ENCODE results near the gene MTHFR. TPM values are rescaled to one million over a fixed set of nuclear protein-coding genes. Genes with fewer than 3 reads are reported as not detected.

MTHFR gene
- total and polyA plus RNA-seq, 2 donors from 2014 or later = 10.6 to 65.5 TPM

DNA sequence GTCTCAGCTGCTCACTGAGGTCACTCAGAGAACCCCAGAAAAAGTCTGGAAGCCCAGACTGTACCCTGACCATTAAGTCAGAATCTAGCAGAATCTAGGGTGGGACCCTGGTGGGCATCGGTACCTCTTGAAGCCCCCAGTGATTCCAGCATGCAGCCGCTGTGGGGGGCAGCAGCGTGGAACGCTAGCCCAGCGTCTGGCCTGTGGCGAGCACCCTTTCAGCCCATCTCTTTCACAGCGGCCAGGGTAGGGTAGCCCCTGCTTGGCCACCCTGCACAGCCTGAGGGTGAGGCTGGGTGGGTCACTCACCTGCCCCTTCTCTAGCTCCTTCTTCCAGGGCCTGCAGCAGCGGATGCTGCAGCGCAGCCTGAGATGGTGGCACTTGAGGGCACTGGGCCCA, 27.4 kb downstream of the MTHFR start:
- Histone ChIP-seq H3K27me3 (ENCODE audit: control insufficient read depth, insufficient read depth, low read length) (no peaks in the 10 kb centered on the region), H3K27ac (ENCODE audit: low read depth in 2 of 2, low read length in 2 of 2) (no peak overlapping the region), H3K9me3 (ENCODE audit: control insufficient read depth in 2 of 3, insufficient read depth in 1 of 3, low read length in 3 of 3) (no peaks in the 10 kb centered on the region), H3K4me1 (ENCODE audit: control insufficient read depth in 2 of 3, insufficient read depth in 2 of 3, low read depth in 1 of 3, low read length in 3 of 3) (peaks cover 0 to 2% (median 0%) of the 10 kb centered on the region in 3 donors), H3K4me3 (ENCODE audit: low read length in 3 of 3) (no peak overlapping the region), H3K36me3 (ENCODE audit: control insufficient read depth in 2 of 3, insufficient read depth in 3 of 3, low read length in 3 of 3) (no peaks in the 10 kb centered on the region), H3K9ac (ENCODE audit: low read length in 3 of 3) (no peak overlapping the region)
- DNase-seq (no peak), FAIRE-seq (no peak)
- intact Hi-C loops (cut with DNase I) = no loop called here
- TF ChIP-seq, protein P1, sequence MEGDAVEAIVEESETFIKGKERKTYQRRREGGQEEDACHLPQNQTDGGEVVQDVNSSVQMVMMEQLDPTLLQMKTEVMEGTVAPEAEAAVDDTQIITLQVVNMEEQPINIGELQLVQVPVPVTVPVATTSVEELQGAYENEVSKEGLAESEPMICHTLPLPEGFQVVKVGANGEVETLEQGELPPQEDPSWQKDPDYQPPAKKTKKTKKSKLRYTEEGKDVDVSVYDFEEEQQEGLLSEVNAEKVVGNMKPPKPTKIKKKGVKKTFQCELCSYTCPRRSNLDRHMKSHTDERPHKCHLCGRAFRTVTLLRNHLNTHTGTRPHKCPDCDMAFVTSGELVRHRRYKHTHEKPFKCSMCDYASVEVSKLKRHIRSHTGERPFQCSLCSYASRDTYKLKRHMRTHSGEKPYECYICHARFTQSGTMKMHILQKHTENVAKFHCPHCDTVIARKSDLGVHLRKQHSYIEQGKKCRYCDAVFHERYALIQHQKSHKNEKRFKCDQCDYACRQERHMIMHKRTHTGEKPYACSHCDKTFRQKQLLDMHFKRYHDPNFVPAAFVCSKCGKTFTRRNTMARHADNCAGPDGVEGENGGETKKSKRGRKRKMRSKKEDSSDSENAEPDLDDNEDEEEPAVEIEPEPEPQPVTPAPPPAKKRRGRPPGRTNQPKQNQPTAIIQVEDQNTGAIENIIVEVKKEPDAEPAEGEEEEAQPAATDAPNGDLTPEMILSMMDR (IDR thresholded peaks at IDR 0.05; ENCODE audit: borderline replicate concordance, extremely low read depth, insufficient read depth) = no peak

DNA sequence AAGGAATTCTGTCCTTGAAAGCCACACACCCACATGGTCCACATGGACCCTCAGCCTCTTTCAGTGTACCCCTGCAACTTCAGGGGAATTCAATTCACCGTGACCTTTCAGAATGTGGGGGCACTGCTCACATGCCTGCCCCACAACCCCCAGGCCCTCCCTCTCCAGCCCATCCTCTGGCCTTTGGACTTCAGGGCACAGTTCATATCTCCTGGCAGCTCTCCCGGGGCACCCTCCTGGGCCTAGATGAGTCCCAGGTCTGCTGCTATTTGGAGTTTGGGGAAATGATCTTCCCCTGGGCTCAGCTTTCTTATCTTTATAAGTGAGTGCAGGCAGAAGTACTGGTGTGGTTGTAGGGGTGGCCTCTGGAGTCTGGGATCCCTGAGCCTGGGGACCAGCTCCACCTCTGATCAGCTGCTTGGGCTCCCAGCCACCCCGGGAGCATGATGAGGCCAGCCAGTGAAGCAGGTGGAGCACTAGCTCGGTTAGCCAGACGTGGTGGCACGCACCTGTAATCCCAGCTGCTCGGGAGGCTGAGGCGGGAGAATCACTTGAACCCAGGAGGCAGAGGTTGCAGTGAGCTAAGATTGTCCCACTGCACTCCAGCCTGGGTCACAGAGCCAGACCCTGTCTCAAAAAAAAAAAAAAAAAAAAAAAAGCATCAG, 28.0 kb downstream of the MTHFR start:
- H3K9ac ChIP-seq (ENCODE audit: low read length in 3 of 3) = no peak overlapping the region
- no peak for DNase-seq
- no peak for FAIRE-seq
- peaks cover 0 to 2% (median 0%) of the 10 kb centered on the region in 3 donors for H3K4me1 ChIP-seq (ENCODE audit: control insufficient read depth in 2 of 3, insufficient read depth in 2 of 3, low read depth in 1 of 3, low read length in 3 of 3)
- no peaks in the 10 kb centered on the region for H3K36me3 ChIP-seq (ENCODE audit: control insufficient read depth in 2 of 3, insufficient read depth in 3 of 3, low read length in 3 of 3)
- no peaks in the 10 kb centered on the region for H3K27me3 ChIP-seq (ENCODE audit: control insufficient read depth, insufficient read depth, low read length)
- H3K4me3 ChIP-seq (ENCODE audit: low read length in 3 of 3) = no peak overlapping the region
- TF ChIP-seq, protein P1 (IDR thresholded peaks at IDR 0.05; ENCODE audit: borderline replicate concordance, extremely low read depth, insufficient read depth) = no peak
- intact Hi-C loops (cut with DNase I) = no loop called here
- H3K27ac ChIP-seq (ENCODE audit: low read depth in 2 of 2, low read length in 2 of 2) = no peak overlapping the region
- H3K9me3 ChIP-seq (ENCODE audit: control insufficient read depth in 2 of 3, insufficient read depth in 1 of 3, low read length in 3 of 3) = no peaks in the 10 kb centered on the region

DNA sequence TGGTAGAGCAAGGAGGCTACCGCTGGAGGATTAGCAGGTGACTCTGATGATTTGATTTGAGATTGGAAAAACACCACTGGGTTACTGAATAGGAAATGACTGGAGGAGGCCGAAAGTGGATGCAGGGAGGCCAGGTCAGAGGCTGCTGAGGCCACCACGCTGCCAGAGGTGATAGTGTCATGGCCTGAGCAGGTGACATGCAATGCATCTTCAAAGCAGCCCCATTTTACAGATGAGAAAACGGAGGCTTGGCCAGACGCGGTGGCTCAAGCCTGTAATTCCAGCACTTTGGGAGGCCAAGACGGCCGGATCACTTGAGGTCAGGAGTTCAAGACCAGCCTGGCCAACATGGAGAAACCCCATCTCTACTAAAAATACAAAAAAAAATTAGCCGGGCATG, 31.0 kb downstream of the MTHFR start:
- Histone ChIP-seq H3K36me3 (ENCODE audit: control insufficient read depth in 2 of 3, insufficient read depth in 3 of 3, low read length in 3 of 3) (no peaks in the 10 kb centered on the region), H3K27me3 (ENCODE audit: control insufficient read depth, insufficient read depth, low read length) (no peaks in the 10 kb centered on the region), H3K4me1 (ENCODE audit: control insufficient read depth in 2 of 3, insufficient read depth in 2 of 3, low read depth in 1 of 3, low read length in 3 of 3) (peaks cover 0 to 2% (median 0%) of the 10 kb centered on the region in 3 donors), H3K27ac (ENCODE audit: low read depth in 2 of 2, low read length in 2 of 2) (no peak overlapping the region), H3K9ac (ENCODE audit: low read length in 3 of 3) (no peak overlapping the region), H3K9me3 (ENCODE audit: control insufficient read depth in 2 of 3, insufficient read depth in 1 of 3, low read length in 3 of 3) (no peaks in the 10 kb centered on the region), H3K4me3 (ENCODE audit: low read length in 3 of 3) (no peak overlapping the region)
- DNase-seq = no peak
- FAIRE-seq = no peak
- TF ChIP-seq, protein P1 (IDR thresholded peaks at IDR 0.05; ENCODE audit: borderline replicate concordance, extremely low read depth, insufficient read depth) = no peak
- intact Hi-C loops (cut with DNase I) = no loop called here

- FAIRE-seq = no peak
Observed at GRCh38 chr1:11772458-11772857, 33.3 kb downstream of the MTHFR start.

More at GRCh38 chr1:11772458-11772857, 33.3 kb downstream of the MTHFR start:
- Histone ChIP-seq H3K27ac (ENCODE audit: low read depth in 2 of 2, low read length in 2 of 2) (no peak overlapping the region), H3K27me3 (ENCODE audit: control insufficient read depth, insufficient read depth, low read length) (no peaks in the 10 kb centered on the region), H3K9ac (ENCODE audit: low read length in 3 of 3) (no peak overlapping the region), H3K36me3 (ENCODE audit: control insufficient read depth in 2 of 3, insufficient read depth in 3 of 3, low read length in 3 of 3) (no peaks in the 10 kb centered on the region), H3K4me3 (ENCODE audit: low read length in 3 of 3) (no peak overlapping the region), H3K4me1 (ENCODE audit: control insufficient read depth in 2 of 3, insufficient read depth in 2 of 3, low read depth in 1 of 3, low read length in 3 of 3) (no peaks in the 10 kb centered on the region), H3K9me3 (ENCODE audit: control insufficient read depth in 2 of 3, insufficient read depth in 1 of 3, low read length in 3 of 3) (no peaks in the 10 kb centered on the region)
- TF ChIP-seq, protein P1 (IDR thresholded peaks at IDR 0.05; ENCODE audit: borderline replicate concordance, extremely low read depth, insufficient read depth) = no peak
- no peak for DNase-seq
- intact Hi-C loops (cut with DNase I) = no loop called here

Data from kidney (tissue), 14 donors.